HEK293T (cell line): Measurements from ENCODE around the gene DIAPH1.

Source experiments
- BHLHE40 ChIP-seq: fragments of 450-650 bp; IDR thresholded peaks from 2 replicates; pipeline ENCODE4 v1.6.1; 2016; ENCODE audit warnings: mild to moderate bottlenecking, moderate library complexity, borderline replicate concordance
- ELF4 ChIP-seq: fragments of 450-650 bp; IDR thresholded peaks from 2 replicates; pipeline ENCODE4 v1.6.1; 2017; ENCODE audit warnings: antibody characterized with exemption
- FOXA1 ChIP-seq: fragments of 450-650 bp; IDR thresholded peaks from 2 replicates; pipeline ENCODE4 v1.6.1; 2016; ENCODE audit warnings: mild to moderate bottlenecking
- HDGF ChIP-seq: fragments of 450-650 bp; IDR thresholded peaks from 2 replicates; pipeline ENCODE4 v1.6.1; 2017; ENCODE audit warnings: antibody characterized with exemption, borderline replicate concordance
- L3MBTL2 ChIP-seq: fragments of 450-650 bp; conservative IDR thresholded peaks from 2 replicates; pipeline ENCODE4 v1.6.1; 2016; ENCODE audit warnings: mild to moderate bottlenecking
- LEF1 ChIP-seq: fragments of 450-650 bp; IDR thresholded peaks from 2 replicates; pipeline ENCODE4 v1.6.1; 2017; ENCODE audit warnings: mild to moderate bottlenecking, borderline replicate concordance
- NFRKB ChIP-seq: fragments of 450-650 bp; IDR thresholded peaks from 2 replicates; pipeline ENCODE4 v1.6.1; 2016; ENCODE audit warnings: mild to moderate bottlenecking, moderate library complexity
- SP1 ChIP-seq: fragments of 450-650 bp; IDR thresholded peaks from 2 replicates; pipeline ENCODE4 v1.6.1; 2017
- SUZ12 ChIP-seq: fragments of 450-650 bp; IDR thresholded peaks from 2 replicates; pipeline ENCODE4 v1.6.1; 2016; ENCODE audit warnings: mild to moderate bottlenecking
- TARDBP ChIP-seq: fragments of 450-650 bp; IDR thresholded peaks from 2 replicates; pipeline ENCODE4 v1.6.1; 2016
- ZNF384 ChIP-seq: fragments of 450-650 bp; IDR thresholded peaks from 2 replicates; pipeline ENCODE4 v1.6.1; 2016
- TF ChIP-seq, protein P1 (sequence below): fragments of 450-650 bp; IDR thresholded peaks from 2 replicates; pipeline ENCODE4 v1.6.1; 2016

DNA sequence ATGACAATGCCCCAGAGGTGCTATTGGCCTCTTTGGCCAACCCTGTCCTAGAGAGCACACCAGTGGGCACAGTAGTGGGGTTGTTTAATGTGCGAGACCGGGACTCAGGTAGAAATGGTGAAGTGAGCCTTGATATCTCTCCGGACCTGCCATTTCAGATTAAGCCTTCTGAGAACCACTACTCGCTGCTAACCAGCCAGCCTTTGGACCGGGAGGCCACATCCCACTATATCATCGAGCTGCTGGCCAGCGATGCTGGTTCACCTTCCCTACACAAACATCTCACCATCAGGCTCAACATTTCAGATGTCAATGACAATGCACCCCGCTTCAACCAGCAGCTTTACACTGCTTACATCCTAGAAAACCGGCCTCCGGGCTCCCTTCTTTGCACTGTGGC, 128.5 kb downstream of the DIAPH1 start:
- no peak for TF ChIP-seq NFRKB
- no peak for TF ChIP-seq SUZ12
- TF ChIP-seq HDGF: no peak
- no peak for TF ChIP-seq FOXA1
- no peak for TF ChIP-seq L3MBTL2
- no peak for TF ChIP-seq ZNF384
- TF ChIP-seq, protein P1, sequence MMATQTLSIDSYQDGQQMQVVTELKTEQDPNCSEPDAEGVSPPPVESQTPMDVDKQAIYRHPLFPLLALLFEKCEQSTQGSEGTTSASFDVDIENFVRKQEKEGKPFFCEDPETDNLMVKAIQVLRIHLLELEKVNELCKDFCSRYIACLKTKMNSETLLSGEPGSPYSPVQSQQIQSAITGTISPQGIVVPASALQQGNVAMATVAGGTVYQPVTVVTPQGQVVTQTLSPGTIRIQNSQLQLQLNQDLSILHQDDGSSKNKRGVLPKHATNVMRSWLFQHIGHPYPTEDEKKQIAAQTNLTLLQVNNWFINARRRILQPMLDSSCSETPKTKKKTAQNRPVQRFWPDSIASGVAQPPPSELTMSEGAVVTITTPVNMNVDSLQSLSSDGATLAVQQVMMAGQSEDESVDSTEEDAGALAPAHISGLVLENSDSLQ: no peak
- no peak for TF ChIP-seq BHLHE40
- TF ChIP-seq TARDBP: no peak
- no peak for TF ChIP-seq SP1
- no peak for TF ChIP-seq LEF1
- no peak for TF ChIP-seq ELF4
